ENCODE data around the gene ING5.
A peak's percentile ranks its signal among the peaks of the same experiment; 100 is the strongest.

ING5 gene

DNA sequence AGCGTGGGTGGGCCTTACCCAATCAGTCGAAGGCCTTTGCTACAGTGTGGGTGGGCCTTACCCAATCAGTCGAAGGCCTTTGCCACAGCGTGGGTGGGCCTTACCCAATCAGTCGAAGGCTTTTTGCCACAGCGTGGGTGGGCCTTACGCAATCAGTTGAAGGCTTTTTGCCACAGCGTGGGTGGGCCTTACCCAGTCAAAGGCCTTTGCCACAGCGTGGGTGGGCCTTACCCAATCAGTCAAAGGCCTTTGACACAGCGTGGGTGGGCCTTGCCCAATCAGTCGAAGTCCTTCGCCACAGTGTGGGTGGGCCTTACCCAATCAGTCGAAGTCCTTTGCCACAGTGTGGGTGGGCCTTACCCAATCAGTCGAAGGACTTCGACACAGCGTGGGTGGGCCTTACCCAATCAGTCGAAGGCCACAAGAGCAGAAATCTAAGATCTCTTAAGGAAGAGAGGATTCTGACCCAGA, 58.5 kb downstream of the ING5 start:
- no peak for DNase-seq (ENCODE audit: low read depth)

DNA sequence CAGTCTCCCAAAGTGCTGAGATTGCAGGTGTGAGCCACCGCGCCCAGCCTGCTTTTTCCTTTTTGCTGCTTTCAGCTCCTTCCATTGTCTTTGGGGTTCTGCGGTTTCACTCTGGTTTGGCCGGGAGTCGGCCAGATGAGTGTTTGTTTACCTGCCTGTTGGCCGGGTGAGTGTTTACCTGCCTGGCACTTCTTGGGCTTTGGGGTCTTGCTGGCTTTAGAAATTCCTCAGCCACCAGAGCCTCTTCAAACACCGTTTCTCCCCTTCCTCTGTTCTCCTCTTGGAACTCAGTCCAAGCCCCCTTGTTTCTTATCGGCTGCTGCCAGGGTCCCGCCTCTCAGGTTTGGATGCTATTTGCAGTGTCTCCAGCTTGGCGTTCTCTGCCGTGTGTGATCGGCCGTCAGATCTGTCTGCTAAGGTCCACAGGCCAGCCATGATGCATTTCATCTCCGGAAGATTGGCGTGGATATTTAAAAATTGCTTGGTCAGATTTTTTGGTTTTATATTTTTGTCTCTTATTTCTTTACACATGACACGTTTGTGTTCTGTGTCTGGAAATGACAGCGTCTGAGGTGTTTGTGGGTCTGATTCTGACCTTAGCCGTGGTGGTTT, 60.6 kb downstream of the ING5 start:
- no peak for DNase-seq (ENCODE audit: low read depth)

DNA sequence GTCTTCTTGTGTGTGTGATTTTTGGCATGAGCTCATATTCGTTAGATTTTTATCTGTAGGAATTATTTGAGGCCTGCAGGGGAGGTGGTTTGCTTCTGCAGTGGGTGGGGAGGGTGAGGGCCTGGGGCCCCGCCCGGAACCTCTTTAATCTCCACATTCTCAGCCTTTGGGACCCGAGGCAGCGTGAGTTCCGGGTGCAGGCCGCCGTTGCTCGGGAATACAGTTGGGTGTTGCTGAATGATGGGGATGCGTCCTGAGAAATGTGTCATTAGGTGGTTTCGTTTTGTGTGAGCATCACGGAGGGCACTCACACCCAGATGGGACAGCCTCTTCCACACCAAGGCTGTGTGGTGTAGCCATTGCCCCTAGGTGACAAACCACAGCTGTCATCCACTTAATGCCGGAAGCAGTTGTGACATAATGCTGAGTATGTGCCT, 61.1 kb downstream of the ING5 start:
- DNase-seq (ENCODE audit: low read depth), result no peak

DNA sequence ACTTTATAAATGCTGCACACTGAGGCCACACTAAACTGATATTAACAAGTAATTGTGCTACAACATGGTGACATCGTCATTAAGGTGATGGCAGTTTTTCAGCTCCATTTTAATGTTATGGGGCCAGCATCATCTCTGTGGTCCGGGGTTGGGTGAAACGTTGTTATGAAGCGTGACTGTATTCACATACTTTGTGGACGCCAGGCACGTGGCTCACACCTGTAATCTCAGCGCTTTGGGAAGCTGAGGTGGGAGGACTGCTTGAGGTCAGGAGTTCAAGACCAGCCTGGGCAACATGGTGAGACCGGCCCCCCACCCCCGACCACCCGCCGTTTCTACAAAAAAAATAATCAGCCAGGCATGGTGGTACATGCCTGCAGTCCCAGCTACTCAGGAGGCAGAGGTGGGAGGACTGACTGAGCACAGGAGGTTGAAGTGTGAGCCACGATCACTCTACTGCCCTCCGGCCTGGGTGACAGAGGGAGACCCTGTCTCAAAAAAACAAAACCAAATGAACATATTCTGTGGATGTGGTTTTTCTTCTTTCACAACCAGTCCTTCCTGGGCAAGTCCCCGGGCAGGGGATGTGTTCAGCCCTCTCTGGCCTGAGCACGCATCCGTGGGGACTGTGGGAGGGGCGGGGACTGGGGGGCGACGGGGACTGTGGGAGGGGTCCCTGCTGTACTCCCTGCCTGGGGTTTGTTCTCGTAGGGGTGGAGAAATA, 61.9 kb downstream of the ING5 start:
- no peak for DNase-seq (ENCODE audit: low read depth)

DNA sequence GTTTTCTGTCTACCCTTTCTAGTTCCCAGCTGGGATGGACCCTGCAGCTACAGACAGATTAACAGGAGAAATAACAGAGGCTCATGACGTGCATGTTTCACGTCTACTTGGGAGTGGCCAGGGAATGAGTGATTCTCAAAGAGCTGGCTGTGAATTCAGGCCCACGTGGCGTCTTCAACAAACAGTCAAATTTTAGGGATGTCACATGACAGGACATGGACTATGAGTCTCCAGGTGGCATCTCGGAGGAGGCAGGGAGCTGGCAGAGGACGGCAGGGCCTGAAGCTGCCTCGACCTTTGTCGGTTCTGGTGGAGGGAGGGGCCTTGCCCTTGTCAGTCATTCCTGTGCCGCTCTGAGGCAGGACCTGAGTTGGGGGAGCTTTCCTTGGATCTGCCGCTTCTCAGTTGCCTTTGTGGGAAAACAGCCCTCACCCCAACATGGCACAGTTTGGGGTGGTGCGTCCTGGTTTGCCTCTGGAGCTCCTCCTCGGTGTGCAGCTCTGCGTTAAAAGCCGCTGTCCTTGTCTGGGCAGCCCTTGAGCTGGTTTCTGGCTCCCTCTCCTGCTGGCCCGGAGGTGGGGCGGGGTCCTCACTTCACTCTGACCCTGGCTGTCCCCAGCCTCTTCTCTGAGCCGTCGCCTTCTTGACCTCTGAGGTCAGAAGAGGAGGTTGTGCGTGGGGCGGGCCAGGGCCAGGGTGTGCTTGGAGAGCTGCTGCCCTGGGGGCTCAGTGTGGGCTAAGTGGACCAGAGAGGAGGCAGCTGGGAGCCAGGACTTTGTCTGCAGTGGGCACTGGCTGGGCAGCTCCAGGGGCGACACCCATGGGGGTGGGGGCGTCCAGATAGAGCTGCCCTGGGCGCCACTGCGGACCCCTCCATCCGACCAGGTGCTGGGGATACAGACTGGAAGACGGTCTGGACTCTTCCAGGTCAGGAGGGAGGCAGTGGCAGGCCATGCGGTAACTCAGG, 62.7 kb downstream of the ING5 start:
- no peak for DNase-seq (ENCODE audit: low read depth)

DNA sequence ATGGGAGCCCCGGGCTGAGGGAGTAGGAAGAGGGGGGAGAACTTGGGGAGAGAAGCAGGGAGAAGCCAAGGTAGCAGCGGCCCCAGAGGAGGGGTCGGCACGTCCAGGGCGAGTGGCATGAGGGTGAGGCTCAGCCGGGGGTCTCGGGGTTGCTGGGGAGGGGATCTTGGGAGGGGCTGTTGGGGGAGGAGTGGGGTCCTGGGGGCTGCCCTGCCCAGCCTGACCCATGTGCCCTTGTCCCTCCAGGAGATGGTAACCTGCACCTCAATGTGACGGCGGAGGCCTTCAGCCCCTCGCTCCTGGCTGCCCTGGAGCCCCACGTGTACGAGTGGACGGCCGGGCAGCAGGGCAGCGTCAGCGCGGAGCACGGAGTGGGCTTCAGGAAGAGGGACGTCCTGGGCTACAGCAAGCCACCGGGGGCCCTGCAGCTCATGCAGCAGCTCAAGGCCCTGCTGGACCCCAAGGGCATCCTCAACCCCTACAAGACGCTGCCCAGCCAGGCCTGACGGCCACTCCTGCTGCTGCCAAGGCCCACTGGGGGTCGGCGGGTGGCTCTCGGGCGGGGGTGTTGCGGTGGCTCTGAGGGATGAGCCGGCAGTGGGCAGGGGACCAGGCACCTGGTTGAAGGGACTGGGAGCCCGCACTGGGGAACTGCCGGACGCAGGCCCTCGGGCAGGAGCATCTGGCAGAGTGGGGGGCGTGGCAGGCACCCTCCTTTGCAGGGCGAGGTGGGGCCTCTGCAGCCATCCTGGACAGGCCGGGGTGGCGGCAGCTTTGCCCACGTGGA, 65.8 kb downstream of the ING5 start:
- DNase-seq (ENCODE audit: low read depth), result no peak

DNA sequence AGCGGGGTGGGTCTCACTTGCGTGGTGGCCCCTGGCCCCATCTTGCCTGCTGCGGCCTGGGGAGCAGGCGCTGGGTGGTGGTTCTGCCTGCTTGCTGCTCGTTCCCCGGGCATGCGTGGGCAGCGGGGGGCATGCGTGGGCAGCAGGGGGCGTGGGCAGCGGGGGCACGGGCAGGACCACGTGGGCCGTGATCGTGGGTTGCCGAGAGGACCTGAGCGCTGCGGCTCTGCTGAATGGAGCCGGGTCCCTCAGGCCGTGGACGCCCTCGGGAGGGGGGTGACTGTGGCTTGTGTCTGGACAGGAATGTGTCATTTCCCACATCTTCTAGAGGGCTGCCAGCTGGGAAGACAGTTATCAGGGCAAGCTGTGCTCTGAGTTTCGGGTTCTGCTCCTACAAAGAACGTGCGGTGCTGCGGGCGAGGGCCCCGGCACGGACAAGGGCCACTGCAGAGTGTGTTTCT, 66.4 kb downstream of the ING5 start:
- no peak for DNase-seq (ENCODE audit: low read depth)

DNA sequence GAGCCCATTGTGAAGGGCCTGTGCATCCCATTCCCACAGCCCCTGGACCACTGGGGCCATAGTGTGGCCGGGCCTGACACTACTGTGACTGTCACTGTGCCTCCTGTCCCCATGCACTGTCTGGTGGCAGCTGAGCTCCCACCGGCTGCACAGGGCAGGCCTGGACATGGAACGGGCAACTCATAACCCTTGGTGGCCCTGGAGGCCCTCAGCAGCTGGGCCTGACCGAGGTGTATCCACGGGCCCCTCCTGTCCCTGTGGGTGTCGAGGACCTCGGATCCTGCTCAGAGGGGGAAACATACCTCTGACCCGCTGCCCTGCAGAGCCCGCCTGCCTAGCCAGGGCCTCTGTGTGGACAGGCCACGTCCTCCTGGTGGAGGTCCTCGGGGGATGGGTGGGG, 67.0 kb downstream of the ING5 start:
- no peak for DNase-seq (ENCODE audit: low read depth)

DNA sequence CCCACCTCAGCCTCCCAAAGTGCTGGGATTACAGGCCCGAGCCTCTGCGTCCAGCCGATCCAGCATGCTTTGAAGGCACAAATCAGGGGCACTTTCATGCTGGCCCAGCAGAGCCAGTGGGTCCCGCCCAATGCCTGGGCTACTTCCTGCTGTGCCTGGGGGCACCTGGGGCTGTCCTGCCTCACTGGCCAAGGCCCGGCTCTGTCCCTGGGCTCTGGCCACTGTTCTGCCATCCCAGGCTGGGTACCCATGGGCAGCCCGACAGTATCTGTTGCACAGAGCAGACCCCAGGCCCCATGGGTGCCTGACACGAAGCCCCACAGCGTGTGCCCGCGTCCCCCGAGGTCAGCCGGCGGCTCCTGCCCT, 68.0 kb downstream of the ING5 start:
- DNase-seq (ENCODE audit: low read depth), result no peak

DNA sequence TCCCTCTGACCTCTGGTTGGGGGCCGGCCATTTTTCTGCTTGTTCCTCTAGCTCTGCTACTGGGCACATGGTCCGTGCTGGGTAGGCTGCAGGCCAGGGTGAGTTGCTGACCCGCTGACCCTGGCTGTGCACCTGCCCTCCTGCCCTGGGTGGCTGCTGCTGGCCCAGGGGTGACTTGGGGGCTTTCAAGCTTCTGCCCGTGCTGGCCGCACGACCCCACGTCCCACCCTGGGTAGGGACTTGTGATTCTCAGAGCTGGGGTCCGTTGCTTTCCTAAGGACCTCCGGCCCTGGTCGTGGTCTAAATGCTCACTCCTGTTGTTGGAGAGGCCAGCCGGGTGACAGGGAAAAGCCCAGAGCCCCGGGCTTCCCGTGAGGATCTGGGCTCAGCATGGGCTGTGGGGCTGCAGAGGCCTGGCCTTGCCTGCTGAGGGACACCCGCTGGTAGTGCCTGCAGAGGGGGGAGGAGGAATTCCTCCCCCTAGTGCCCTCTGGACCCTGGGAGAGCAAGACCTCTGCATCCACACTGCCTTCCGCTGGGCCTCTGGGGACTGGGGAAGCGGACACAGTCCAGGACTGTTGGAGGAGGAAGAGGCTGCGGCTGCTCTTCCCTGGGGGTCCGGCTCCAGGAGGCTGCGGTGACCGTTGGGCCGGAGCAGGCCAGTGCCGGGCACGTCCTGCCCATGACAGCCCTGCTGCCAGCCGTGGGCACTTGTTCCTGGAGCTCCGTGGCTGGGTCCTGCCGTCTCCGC, 68.5 kb downstream of the ING5 start:
- no peak for DNase-seq (ENCODE audit: low read depth)

DNA sequence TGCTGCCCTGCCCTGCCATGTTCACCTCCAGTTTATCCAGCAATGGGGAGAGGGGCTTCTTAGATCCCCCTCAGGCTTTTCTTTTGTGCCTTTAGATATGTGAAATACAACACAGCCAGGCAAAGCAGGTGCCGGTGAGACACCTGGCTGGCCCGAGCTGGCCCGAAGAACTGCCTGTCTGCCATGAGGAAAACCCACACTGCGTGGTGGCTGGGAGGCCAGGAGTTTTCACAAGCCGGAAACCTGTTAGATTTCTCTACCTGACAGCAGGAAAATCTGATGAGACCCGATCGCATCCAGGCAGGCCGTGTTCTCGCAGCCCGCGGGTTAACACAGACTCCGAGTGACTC, 69.1 kb downstream of the ING5 start:
- no peak for DNase-seq (ENCODE audit: low read depth)

DNA sequence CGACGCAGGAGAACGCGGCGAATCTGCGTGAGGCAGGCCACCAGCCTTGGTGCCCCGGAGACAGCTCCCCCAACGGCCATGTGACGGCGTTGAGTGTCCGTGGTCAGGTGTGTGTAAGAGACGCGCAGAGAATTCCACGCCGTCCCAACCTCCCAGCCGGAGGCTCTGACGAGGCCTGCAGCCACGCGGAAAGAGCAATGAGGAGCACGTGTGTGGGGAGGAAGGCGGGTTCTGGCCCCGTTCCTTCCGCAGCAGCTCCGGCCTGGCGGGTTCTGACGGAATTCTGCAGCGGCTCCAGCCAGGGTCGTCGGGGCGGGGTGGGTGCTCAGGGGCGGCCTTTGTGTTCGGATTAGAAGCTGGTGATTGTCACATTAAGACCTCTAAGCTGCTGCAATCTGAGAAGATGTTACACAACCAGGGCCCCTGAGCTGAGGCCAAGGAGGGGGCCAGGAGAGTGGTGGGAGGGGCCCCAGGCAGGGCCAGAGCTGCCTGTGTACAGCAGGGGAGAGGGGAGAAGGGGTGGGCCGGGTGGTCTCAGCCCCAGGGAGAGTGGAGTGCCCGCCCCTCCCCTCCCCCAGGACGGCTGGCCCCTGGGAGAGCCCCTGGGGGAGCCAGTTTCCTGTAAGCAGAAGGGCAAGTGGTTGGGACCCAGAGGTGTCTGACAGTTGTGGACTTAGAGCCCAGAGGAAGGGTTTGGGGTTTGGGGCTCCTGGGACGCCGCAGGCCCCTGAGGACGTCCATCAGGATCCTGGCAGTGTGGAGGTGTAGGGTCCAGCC, 69.6 kb downstream of the ING5 start:
- peak; percentile 9 for DNase-seq (ENCODE audit: low read depth)

DNA sequence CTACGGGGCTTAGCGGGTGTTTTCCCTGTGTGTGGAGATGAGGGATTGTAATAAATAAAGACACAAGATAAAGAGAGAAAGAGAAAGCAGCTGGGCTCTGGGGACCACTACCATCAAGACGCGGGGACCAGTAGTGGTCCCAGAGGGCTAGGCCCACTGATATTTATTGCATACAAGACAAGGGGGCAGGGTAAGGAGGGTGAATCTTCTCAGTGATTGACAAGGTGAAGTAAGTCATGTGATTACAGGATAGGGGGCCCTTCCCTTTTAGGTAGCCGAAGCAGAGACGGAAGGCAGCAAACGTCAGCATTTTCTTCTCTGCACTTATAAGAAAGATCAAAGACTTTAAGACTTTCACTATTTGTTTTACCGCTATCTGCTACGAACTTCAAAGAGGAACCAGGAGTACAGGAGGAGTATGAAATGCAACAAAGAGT, 70.2 kb downstream of the ING5 start:
- DNase-seq (ENCODE audit: low read depth), result no peak

DNA sequence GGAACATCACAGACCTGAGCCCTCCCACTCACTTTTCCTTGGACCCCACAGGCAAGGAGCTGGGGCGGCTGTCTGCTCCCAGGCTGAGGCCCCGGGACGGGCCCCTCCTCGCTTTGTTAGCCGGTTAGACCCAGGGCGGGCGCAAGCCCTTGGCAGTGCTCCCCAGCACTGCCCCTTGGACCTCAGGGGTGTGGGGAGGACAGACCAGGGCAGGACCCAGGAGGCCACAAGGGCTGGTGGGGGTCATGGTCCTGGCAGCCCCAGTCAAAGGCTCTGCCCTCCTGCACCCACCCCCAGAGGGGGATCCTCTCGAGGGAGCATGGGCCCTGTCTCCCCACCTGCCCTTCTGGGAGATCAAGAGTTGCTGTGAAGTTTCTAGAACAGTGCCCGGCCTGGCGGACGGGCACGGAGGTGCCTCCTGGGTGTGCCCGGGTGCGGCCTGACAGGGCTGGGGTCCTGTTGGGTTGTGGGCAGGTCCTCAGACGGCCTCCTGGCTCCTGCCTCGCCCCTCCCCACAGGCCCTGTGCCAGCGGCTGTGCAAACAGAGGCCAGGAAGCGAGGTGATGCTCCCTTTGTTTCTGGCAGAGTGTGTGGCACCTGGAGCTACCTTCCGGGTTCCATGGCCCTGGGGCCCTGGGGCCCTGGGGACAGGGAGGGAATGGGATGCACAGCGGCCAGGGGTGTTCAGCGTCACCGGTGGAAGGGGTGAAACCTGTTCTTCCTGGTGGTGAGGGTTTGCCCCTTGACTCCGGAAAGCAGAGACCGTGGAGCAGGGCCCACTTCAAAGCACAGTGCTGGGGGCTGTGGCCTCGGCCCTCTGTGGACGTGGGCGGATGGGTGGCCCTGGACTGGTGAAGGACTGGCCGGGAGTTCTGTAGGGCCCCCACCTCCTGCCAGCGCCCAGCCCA, 71.9 kb downstream of the ING5 start:
- DNase-seq (ENCODE audit: low read depth), result no peak

DNA sequence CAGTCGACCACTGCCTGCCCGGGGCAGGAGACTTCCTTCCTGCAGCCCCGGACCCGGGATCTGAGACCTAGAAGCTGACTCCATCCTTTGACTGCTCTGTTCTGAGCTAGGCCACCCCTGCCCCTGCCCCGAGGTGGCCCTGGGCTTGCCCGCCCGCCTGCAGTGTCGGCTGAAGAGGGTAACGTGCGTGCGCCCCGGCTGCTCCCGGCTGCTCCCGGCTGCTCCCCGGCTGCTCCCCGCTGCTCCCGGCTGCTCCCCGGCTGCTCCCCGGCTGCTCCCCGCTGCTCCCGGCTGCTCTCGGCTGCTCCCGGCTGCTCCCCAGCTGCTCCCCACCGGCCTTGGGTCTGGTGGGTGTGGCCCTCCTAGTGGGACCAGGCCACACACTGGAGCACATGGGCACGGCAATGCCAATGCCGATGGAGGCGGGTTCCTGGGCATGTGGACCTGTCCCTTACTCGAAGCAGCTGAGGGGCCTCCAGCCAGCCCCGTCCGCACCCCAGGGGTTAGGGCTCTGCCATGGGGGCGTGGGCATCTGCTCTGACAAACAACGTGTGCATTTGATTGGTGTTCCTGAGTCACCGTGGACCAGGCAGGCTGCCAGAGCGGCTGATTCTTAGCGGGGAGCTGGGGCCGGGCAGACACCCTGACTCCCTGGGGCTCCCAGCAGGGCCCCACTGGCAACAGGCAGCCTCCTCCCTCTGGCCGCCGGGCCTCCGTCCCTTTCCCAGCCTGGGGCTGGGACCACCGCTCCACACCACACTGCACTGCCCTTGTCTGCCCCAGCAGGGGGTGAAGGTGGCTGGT, 72.8 kb downstream of the ING5 start:
- peak; percentile 55 for DNase-seq (ENCODE audit: low read depth)

DNA sequence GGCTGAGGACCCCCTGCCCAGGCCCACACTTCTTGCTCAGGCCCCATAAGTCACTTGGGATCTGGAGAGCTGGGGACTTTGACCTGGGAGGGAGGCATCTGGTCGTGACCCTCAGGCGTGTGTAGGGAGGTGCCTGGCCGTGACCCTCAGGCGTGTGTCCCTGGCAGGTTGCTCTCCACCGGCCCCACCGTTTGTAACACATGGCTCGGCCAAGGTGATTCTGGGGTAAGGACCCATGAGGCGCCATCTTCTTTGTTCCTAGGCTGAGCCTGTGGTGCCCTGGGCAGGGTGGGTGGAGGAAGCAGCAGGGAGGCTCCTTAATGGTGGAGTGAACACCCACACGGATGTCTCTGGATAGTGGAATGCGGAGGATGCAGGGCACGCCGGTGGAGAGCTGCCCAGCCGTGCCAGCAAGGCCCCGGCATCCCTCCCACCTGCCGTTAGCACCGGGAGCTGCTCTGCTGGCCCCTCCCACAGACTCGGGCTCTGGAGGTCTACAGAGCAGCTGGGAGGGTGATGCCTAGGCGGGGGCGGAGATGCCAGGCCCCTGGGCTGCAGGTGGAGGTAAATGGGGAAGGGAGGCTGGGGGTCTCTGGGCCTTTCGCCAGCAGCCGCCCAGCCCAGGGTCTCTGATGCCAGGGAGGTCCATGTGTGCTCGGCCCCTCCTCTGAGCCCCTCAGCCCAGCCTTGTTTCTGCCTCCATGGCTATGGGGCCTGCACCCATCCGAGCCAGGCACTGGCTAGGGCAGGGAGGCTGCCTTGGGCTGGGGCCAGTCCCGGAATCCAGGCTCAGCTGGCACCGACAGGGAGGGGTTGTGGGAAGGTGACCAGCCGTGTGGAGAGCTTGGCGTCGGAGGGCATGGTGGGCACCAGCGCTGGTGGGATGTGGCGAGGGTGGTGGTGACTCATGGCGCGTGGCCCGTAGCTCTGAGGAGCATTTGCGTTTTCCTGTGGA, 73.7 kb downstream of the ING5 start:
- DNase-seq (ENCODE audit: low read depth), result no peak

All from GM04504 (cell line).